Parathyroid adenoma (tissue), 2 donors: ENCODE results near the gene AMACR.

Source experiments
- H2AFZ ChIP-seq: fragments of 300-600 bp; sonication (generic); one replicate; pipeline ENCODE4 v1.7.0; 2017; ENCODE audit warnings: antibody characterized with exemption, mild to moderate bottlenecking
- H3K27ac ChIP-seq: fragments of 300-600 bp; sonication (generic); one replicate; pipeline ENCODE4 v1.7.0; 2017
- H3K27me3 ChIP-seq: fragments of 300-600 bp; sonication (generic); one replicate; pipeline ENCODE4 v1.7.0; 2017; ENCODE audit warnings: low read length; ENCODE audit not compliant: control insufficient read depth, insufficient read depth
- H3K36me3 ChIP-seq: fragments of 300-600 bp; sonication (generic); one replicate; pipeline ENCODE4 v1.7.0; 2017; ENCODE audit warnings: low read length; ENCODE audit not compliant: control insufficient read depth, insufficient read depth
- H3K4me1 ChIP-seq: fragments of 300-600 bp; sonication (generic); one replicate; pipeline ENCODE4 v1.7.0; 2017; ENCODE audit warnings: control low read depth
- H3K4me2 ChIP-seq: fragments of 300-600 bp; sonication (generic); one replicate; pipeline ENCODE4 v1.7.0; 2017; ENCODE audit warnings: low read length
- H3K4me3 ChIP-seq: fragments of 300-600 bp; sonication (generic); one replicate; pipeline ENCODE4 v1.7.0; 2017; ENCODE audit warnings: low read depth, low read length
- H3K79me2 ChIP-seq: fragments of 300-600 bp; sonication (generic); one replicate; pipeline ENCODE4 v1.7.0; 2017; ENCODE audit warnings: control low read depth
- H3K9ac ChIP-seq: fragments of 300-600 bp; sonication (generic); one replicate; pipeline ENCODE4 v1.7.0; 2017; ENCODE audit warnings: mild to moderate bottlenecking
- H3K9me3 ChIP-seq: fragments of 300-600 bp; sonication (generic); one replicate; pipeline ENCODE4 v1.7.0; 2017; ENCODE audit warnings: low read length; ENCODE audit not compliant: control insufficient read depth
- CTCF ChIP-seq: fragments of 300-600 bp; sonication (generic); IDR thresholded peaks from one replicate; pipeline ENCODE4 v1.7.0; 2017; ENCODE audit warnings: antibody characterized with exemption, mild to moderate bottlenecking
- donor health status: primary hyperparathyroidism.

AMACR gene

DNA sequence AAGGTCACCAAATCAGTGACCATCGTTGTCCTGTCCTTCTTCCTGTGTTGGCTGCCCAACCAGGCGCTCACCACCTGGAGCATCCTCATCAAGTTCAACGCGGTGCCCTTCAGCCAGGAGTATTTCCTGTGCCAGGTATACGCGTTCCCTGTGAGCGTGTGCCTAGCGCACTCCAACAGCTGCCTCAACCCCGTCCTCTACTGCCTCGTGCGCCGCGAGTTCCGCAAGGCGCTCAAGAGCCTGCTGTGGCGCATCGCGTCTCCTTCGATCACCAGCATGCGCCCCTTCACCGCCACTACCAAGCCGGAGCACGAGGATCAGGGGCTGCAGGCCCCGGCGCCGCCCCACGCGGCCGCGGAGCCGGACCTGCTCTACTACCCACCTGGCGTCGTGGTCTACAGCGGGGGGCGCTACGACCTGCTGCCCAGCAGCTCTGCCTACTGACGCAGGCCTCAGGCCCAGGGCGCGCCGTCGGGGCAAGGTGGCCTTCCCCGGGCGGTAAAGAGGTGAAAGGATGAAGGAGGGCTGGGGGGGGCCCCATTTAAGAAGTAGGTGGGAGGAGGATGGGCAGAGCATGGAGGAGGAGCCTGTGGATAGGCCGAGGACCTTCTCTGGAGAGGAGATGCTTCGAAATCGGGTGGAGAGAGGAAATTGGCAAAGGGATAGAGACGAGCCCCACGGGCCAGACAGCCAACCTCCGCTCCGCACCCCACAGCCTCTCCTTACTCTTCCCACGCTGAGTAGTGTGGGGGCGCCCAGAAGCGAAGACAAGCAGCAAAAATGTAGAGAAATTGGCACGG lies 69.9 kb downstream of the AMACR start:
- no peak overlapping the region for H2AFZ ChIP-seq
- H3K79me2 ChIP-seq = no peaks in the 10 kb centered on the region
- no peaks in the 10 kb centered on the region for H3K9me3 ChIP-seq
- no peak for TF ChIP-seq CTCF
- no peaks in the 10 kb centered on the region for H3K36me3 ChIP-seq
- H3K27me3 ChIP-seq = peaks cover 3% of the 10 kb centered on the region
- no peak overlapping the region for H3K9ac ChIP-seq
- H3K4me1 ChIP-seq = no peaks in the 10 kb centered on the region
- H3K4me3 ChIP-seq = no peak overlapping the region
- H3K27ac ChIP-seq = no peak overlapping the region
- H3K4me2 ChIP-seq = no peak overlapping the region

DNA sequence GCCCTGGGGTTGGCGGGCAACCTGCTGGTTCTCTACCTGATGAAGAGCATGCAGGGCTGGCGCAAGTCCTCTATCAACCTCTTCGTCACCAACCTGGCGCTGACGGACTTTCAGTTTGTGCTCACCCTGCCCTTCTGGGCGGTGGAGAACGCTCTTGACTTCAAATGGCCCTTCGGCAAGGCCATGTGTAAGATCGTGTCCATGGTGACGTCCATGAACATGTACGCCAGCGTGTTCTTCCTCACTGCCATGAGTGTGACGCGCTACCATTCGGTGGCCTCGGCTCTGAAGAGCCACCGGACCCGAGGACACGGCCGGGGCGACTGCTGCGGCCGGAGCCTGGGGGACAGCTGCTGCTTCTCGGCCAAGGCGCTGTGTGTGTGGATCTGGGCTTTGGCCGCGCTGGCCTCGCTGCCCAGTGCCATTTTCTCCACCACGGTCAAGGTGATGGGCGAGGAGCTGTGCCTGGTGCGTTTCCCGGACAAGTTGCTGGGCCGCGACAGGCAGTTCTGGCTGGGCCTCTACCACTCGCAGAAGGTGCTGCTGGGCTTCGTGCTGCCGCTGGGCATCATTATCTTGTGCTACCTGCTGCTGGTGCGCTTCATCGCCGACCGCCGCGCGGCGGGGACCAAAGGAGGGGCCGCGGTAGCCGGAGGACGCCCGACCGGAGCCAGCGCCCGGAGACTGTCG lies 70.7 kb downstream of the AMACR start:
- Histone ChIP-seq H3K9ac (no peak overlapping the region), H3K9me3 (no peaks in the 10 kb centered on the region), H3K4me3 (no peak overlapping the region), H3K27me3 (peaks cover 3% of the 10 kb centered on the region), H3K79me2 (no peaks in the 10 kb centered on the region), H3K36me3 (no peaks in the 10 kb centered on the region), H3K27ac (no peak overlapping the region), H3K4me1 (no peaks in the 10 kb centered on the region), H2AFZ (no peak overlapping the region), H3K4me2 (peak overlapping the region; percentile 65)
- TF ChIP-seq CTCF = no peak

- H3K9me3 ChIP-seq = no peaks in the 10 kb centered on the region
- peak within 1 kb of the TSS; percentile 53 for H2AFZ ChIP-seq
- no peak within 1 kb of the TSS for H3K9ac ChIP-seq
- no peak for TF ChIP-seq CTCF
- peak within 1 kb of the TSS; percentile 35 for H3K4me3 ChIP-seq
- H3K79me2 ChIP-seq = no peaks in the 10 kb centered on the region
- H3K27ac ChIP-seq = no peak within 1 kb of the TSS
- H3K27me3 ChIP-seq = peaks cover 3% of the 10 kb centered on the region
- no peaks in the 10 kb centered on the region for H3K36me3 ChIP-seq
- peak within 1 kb of the TSS; percentile 65 for H3K4me2 ChIP-seq
- no peaks in the 10 kb centered on the region for H3K4me1 ChIP-seq
These were observed 71.4 kb downstream of the AMACR start, which contains the start of gene RXFP3 for GRCh38 chr5:33936381-33937016. RXFP3 (plus strand) TSS chr5:33936386; CDS start chr5:33936741, 355 bp downstream.
